ENCODE data around the gene FARP1.

DNA sequence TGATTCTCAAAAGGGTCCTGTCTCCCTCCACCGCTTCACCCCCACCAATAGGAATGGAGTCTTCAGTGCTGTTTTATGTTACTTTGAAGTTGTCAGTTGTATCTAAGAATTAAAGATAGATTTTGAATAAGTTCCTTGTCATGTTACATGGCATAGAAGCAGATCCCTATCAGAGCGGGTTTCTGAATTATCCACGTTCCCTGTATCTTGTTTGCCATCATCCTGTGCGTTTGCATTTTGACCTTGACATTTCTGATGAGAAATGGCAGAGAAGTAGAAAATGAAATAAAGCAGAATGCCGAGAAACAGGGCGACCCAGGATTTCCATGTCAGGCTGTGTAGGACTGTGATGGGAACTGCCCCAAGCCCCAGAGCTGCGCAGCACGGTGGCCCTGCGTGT lies 154.9 kb downstream of the FARP1 start:
- no peak for TF ChIP-seq POLR2A (IDR thresholded peaks at IDR 0.05)
- TF ChIP-seq, protein P1, sequence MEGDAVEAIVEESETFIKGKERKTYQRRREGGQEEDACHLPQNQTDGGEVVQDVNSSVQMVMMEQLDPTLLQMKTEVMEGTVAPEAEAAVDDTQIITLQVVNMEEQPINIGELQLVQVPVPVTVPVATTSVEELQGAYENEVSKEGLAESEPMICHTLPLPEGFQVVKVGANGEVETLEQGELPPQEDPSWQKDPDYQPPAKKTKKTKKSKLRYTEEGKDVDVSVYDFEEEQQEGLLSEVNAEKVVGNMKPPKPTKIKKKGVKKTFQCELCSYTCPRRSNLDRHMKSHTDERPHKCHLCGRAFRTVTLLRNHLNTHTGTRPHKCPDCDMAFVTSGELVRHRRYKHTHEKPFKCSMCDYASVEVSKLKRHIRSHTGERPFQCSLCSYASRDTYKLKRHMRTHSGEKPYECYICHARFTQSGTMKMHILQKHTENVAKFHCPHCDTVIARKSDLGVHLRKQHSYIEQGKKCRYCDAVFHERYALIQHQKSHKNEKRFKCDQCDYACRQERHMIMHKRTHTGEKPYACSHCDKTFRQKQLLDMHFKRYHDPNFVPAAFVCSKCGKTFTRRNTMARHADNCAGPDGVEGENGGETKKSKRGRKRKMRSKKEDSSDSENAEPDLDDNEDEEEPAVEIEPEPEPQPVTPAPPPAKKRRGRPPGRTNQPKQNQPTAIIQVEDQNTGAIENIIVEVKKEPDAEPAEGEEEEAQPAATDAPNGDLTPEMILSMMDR (IDR thresholded peaks at IDR 0.05): no peak
